Ascending aorta (tissue), 2 donors: Measurements from ENCODE around the gene BAHCC1. TPM values are rescaled to one million over a fixed set of nuclear protein-coding genes. Genes with fewer than 3 reads are reported as not detected.

ENCODE experiments used
- DNase-seq, 2 donors: peaks; one replicate each; pipeline ENCODE4 v3.0.0-alpha.2; 2019; ENCODE audit warnings: low spot score in 2 of 2
- H3K27ac ChIP-seq, 2 donors: fragments of 200-600 bp; sonication (generic); one replicate each; pipeline ENCODE4 v1.5.1; 2016 to 2017; ENCODE audit warnings: mild to moderate bottlenecking in 1 of 2
- H3K27me3 ChIP-seq: fragments of 200-600 bp; sonication (generic); one replicate; pipeline ENCODE4 v1.5.1; 2017
- H3K36me3 ChIP-seq, 2 donors: fragments of 200-600 bp; sonication (generic); one replicate each; pipeline ENCODE4 v1.5.1; 2016
- H3K4me1 ChIP-seq, 2 donors: fragments of 200-600 bp; sonication (generic); one replicate each; pipeline ENCODE4 v1.5.1; 2016 to 2017; ENCODE audit warnings: mild to moderate bottlenecking in 1 of 2
- H3K4me3 ChIP-seq, 2 donors: fragments of 200-600 bp; sonication (generic); one replicate each; pipeline ENCODE4 v1.5.1; 2016 to 2017; ENCODE audit warnings: mild to moderate bottlenecking in 1 of 2
- H3K9me3 ChIP-seq, 2 donors: fragments of 200-600 bp; sonication (generic); one replicate each; pipeline ENCODE4 v1.5.1; 2016
- CTCF ChIP-seq, 3 experiments: fragments of 200-600 bp in 2 of 3; fragments of 450-650 bp in 1 of 3; sonication (generic) in 2 of 3; IDR thresholded peaks; one replicate each; pipeline ENCODE4 v1.5.1; 2016 to 2019; ENCODE audit warnings: antibody characterized with exemption in 3 of 3, mild to moderate bottlenecking in 1 of 3, moderate library complexity in 1 of 3
- intact Hi-C: fragments of 100-400 bp; cut with DNase I; formaldehyde crosslinking; loops from one replicate; pipeline ENCODE4 v1.15.1; 2023
- total RNA-seq: library from RNA; depleted of rRNA; stranded (reverse); fragments of >200 nt; gene quantifications from one replicate; pipeline ENCODE4 v1.1.0, GENCODE V29; 2016

Gene BAHCC1
- total RNA-seq, 1 donor from 2014 or later, result 29.1 TPM

- no peak overlapping the region for H3K27ac ChIP-seq
- no peak for TF ChIP-seq CTCF (IDR thresholded peaks at IDR 0.05)
- H3K36me3 ChIP-seq, result peaks cover 7 to 8% of the 10 kb centered on the region in 2 donors
- intact Hi-C loops, result no loop called here
- DNase-seq, result no peak
- H3K9me3 ChIP-seq, result no peaks in the 10 kb centered on the region
- no peaks in the 10 kb centered on the region for H3K27me3 ChIP-seq
- no peak overlapping the region for H3K4me3 ChIP-seq
- H3K4me1 ChIP-seq, result peaks cover 0 to 3% of the 10 kb centered on the region in 2 donors
Observed at GRCh38 chr17:81503619-81504018, 108.4 kb downstream of the BAHCC1 start.

GRCh38 chr17:81508639-81509206 lies 113.5 kb downstream of the BAHCC1 start:
- H3K4me3 ChIP-seq, result peak overlapping the region; percentile 81 to 96
- H3K27me3 ChIP-seq, result no peaks in the 10 kb centered on the region
- H3K27ac ChIP-seq, result peak overlapping the region; percentile 17 to 43
- TF ChIP-seq CTCF (IDR thresholded peaks at IDR 0.05), result no peak
- peaks cover 0 to 3% of the 10 kb centered on the region in 2 donors for H3K4me1 ChIP-seq
- no peak for DNase-seq
- H3K9me3 ChIP-seq, result no peaks in the 10 kb centered on the region
- H3K36me3 ChIP-seq, result peaks cover 40 to 46% of the 10 kb centered on the region in 2 donors
- intact Hi-C loops, result no loop called here

- H3K4me1 ChIP-seq, result peaks cover 0 to 3% of the 10 kb centered on the region in 2 donors
- DNase-seq, result no peak
- intact Hi-C loops, result no loop called here
Observed at GRCh38 chr17:81509207-81509971, 114.1 kb downstream of the BAHCC1 start.

GRCh38 chr17:81509972-81510784 lies 114.9 kb downstream of the BAHCC1 start:
- no peak for TF ChIP-seq CTCF (IDR thresholded peaks at IDR 0.05)
- DNase-seq, result no peak
- Histone ChIP-seq H3K4me3 (peak overlapping the region; percentile 81 to 96), H3K36me3 (peaks cover 40 to 46% of the 10 kb centered on the region in 2 donors), H3K27me3 (no peaks in the 10 kb centered on the region), H3K4me1 (peaks cover 0 to 3% of the 10 kb centered on the region in 2 donors), H3K9me3 (no peaks in the 10 kb centered on the region), H3K27ac (peak overlapping the region in 1 of 2 donors; percentile 90)
- intact Hi-C loops, result loop anchor here (10.0 kb wide), 1 partner anchor 355 kb away; the partner anchor contains the start of gene P4HB

More at GRCh38 chr17:81509207-81509971, 114.1 kb downstream of the BAHCC1 start:
- peak overlapping the region; percentile 81 to 96 for H3K4me3 ChIP-seq
- H3K27ac ChIP-seq, result peak overlapping the region; percentile 17 to 90
- no peaks in the 10 kb centered on the region for H3K27me3 ChIP-seq
- H3K9me3 ChIP-seq, result no peaks in the 10 kb centered on the region
- TF ChIP-seq CTCF (IDR thresholded peaks at IDR 0.05), result no peak
- peaks cover 40 to 46% of the 10 kb centered on the region in 2 donors for H3K36me3 ChIP-seq

- DNase-seq, result no peak
- H3K27me3 ChIP-seq, result no peaks in the 10 kb centered on the region
- TF ChIP-seq CTCF (IDR thresholded peaks at IDR 0.05), result no peak
- peak overlapping the region; percentile 88 to 90 for H3K27ac ChIP-seq
- intact Hi-C loops, result loop anchor here (10.0 kb wide), 1 partner anchor 354 kb away; the partner anchor contains the start of gene P4HB
- H3K4me1 ChIP-seq, result peaks cover 0 to 5% of the 10 kb centered on the region in 2 donors
- peaks cover 40 to 46% of the 10 kb centered on the region in 2 donors for H3K36me3 ChIP-seq
- H3K4me3 ChIP-seq, result peak overlapping the region; percentile 81 to 96
- no peaks in the 10 kb centered on the region for H3K9me3 ChIP-seq
Observed at GRCh38 chr17:81510785-81511553, 115.7 kb downstream of the BAHCC1 start.
